Chondrocyte (in vitro differentiated cells): ENCODE data around the gene MAGEB1. TPM values are rescaled to one million over a fixed set of nuclear protein-coding genes. Genes with fewer than 3 reads are reported as not detected.

Experiments
- DNase-seq: peaks from one replicate; pipeline ENCODE4 v3.0.0; 2021; ENCODE audit warnings: mixed read lengths, low spot score
- H3K27ac Mint-ChIP-seq: one replicate; pipeline ENCODE4 v1.8.0; 2021; ENCODE audit warnings: mild to moderate bottlenecking, moderate library complexity, mixed read lengths; ENCODE audit not compliant: unreplicated experiment
- H3K27me3 Mint-ChIP-seq: 2 replicates; pipeline ENCODE4 v1.8.0; 2021; ENCODE audit warnings: low read depth, mixed read lengths
- H3K36me3 Mint-ChIP-seq: 2 replicates; pipeline ENCODE4 v1.8.0; 2021; ENCODE audit warnings: low read depth, mixed read lengths
- H3K4me1 Mint-ChIP-seq: 2 replicates; pipeline ENCODE4 v1.8.0; 2021; ENCODE audit warnings: low read depth, mild to moderate bottlenecking, mixed read lengths
- H3K4me3 Mint-ChIP-seq: one replicate; pipeline ENCODE4 v1.8.0; 2021; ENCODE audit warnings: mild to moderate bottlenecking, moderate library complexity, mixed read lengths; ENCODE audit not compliant: unreplicated experiment
- H3K9me3 Mint-ChIP-seq: 2 replicates; pipeline ENCODE4 v1.8.0; 2021; ENCODE audit warnings: low read depth, mixed read lengths
- CTCF ChIP-seq: fragments of 200-600 bp; sonication (generic); IDR thresholded peaks from 2 replicates; pipeline ENCODE4 v1.5.0; 2021; ENCODE audit warnings: antibody characterized with exemption, mild to moderate bottlenecking, moderate library complexity
- total RNA-seq: library from RNA; stranded (reverse); gene quantifications from 3 replicates; pipeline ENCODE4 v1.2.1, GENCODE V29; 2021

Gene MAGEB1
- total RNA-seq, 1 donor from 2014 or later, result not detected

GRCh38 chrX:30220661-30221060 is 26.3 kb upstream of the MAGEB1 start:
- H3K27me3 Mint-ChIP-seq, result no peaks in the 10 kb centered on the region
- no peaks in the 10 kb centered on the region for H3K4me1 Mint-ChIP-seq
- no peak for DNase-seq
- H3K9me3 Mint-ChIP-seq, result no peaks in the 10 kb centered on the region
- H3K4me3 Mint-ChIP-seq, result no peak overlapping the region
- TF ChIP-seq CTCF, result no peak
- H3K36me3 Mint-ChIP-seq, result no peaks in the 10 kb centered on the region
- no peak overlapping the region for H3K27ac Mint-ChIP-seq

GRCh38 chrX:30224536-30224935 is 22.4 kb upstream of the MAGEB1 start:
- no peak for DNase-seq
- TF ChIP-seq CTCF, result no peak
- Mint-ChIP-seq H3K4me3 (no peak overlapping the region), H3K4me1 (no peaks in the 10 kb centered on the region), H3K27ac (no peak overlapping the region), H3K27me3 (peaks cover 2% of the 10 kb centered on the region), H3K36me3 (no peaks in the 10 kb centered on the region), H3K9me3 (no peaks in the 10 kb centered on the region)

GRCh38 chrX:30228526-30228925 is 18.4 kb upstream of the MAGEB1 start:
- Mint-ChIP-seq H3K9me3 (no peaks in the 10 kb centered on the region), H3K36me3 (no peaks in the 10 kb centered on the region), H3K4me1 (no peaks in the 10 kb centered on the region), H3K27ac (no peak overlapping the region), H3K4me3 (no peak overlapping the region), H3K27me3 (peaks cover 2% of the 10 kb centered on the region)
- no peak for TF ChIP-seq CTCF
- no peak for DNase-seq

GRCh38 chrX:30230395-30230794 is 16.6 kb upstream of the MAGEB1 start, which contains the start of gene MAGEB3:
MAGEB3 (plus strand) TSS chrX:30230657; CDS start chrX:30235925, 5,268 bp downstream.
- Mint-ChIP-seq H3K4me1 (no peaks in the 10 kb centered on the region), H3K4me3 (no peak within 1 kb of the TSS), H3K36me3 (no peaks in the 10 kb centered on the region), H3K9me3 (no peaks in the 10 kb centered on the region), H3K27me3 (peaks cover 4% of the 10 kb centered on the region), H3K27ac (no peak within 1 kb of the TSS)
- TF ChIP-seq CTCF, result no peak
- no peak for DNase-seq

GRCh38 chrX:30241724-30242415 is 5.1 kb upstream of the MAGEB1 start, which contains the start of gene MAGEB4:
MAGEB4 (plus strand) TSS chrX:30242000; CDS start chrX:30242136, 136 bp downstream.
- H3K36me3 Mint-ChIP-seq, result no peaks in the 10 kb centered on the region
- H3K9me3 Mint-ChIP-seq, result no peaks in the 10 kb centered on the region
- no peak within 1 kb of the TSS for H3K27ac Mint-ChIP-seq
- TF ChIP-seq CTCF, result no peak
- H3K27me3 Mint-ChIP-seq, result peaks cover 24% of the 10 kb centered on the region
- DNase-seq, result no peak
- H3K4me3 Mint-ChIP-seq, result no peak within 1 kb of the TSS
- no peaks in the 10 kb centered on the region for H3K4me1 Mint-ChIP-seq
